IPS DF 4.7 (cell line): ENCODE data around the gene BICDL2.

Experiments
- DNase-seq: peaks from one replicate; pipeline ENCODE4 v3.0.0-alpha.2; 2013; ENCODE audit warnings: low spot score; ENCODE audit errors: extremely low read depth

Gene BICDL2

GRCh38 chr16:3049921-3050481 is 13.3 kb upstream of the BICDL2 start:
- DNase-seq = no peak

GRCh38 chr16:3047387-3047720 is 10.6 kb upstream of the BICDL2 start:
- no peak for DNase-seq

GRCh38 chr16:3046641-3047386 is 10.1 kb upstream of the BICDL2 start:
- DNase-seq = no peak

GRCh38 chr16:3045758-3046640 is 9.3 kb upstream of the BICDL2 start, which contains the start of gene MMP25:
TSS of gene MMP25 (plus strand) at chr16:3046561. CDS start at chr16:3046918, 357 bp downstream.
- no peak for DNase-seq

- DNase-seq = no peak
Observed at GRCh38 chr16:3044708-3045107, 8.0 kb upstream of the BICDL2 start.

- no peak for DNase-seq
Observed at GRCh38 chr16:3042376-3042775, 5.6 kb upstream of the BICDL2 start.

- no peak for DNase-seq
Observed at GRCh38 chr16:3038896-3039295, 2.2 kb upstream of the BICDL2 start.

- no peak for DNase-seq
Observed at GRCh38 chr16:3038256-3038655, 1.5 kb upstream of the BICDL2 start.

- no peak for DNase-seq
Observed at GRCh38 chr16:3035972-3036725, 595 bp downstream of the BICDL2 start.

GRCh38 chr16:3035289-3035971 is 1.3 kb downstream of the BICDL2 start:
- DNase-seq = no peak

GRCh38 chr16:3032624-3033023 is 4.1 kb downstream of the BICDL2 start:
- DNase-seq = no peak

- no peak for DNase-seq
Observed at GRCh38 chr16:3030222-3031212, 6.2 kb downstream of the BICDL2 start.

GRCh38 chr16:3029491-3030221 is 7.1 kb downstream of the BICDL2 start:
- no peak for DNase-seq

- DNase-seq = no peak
Observed at GRCh38 chr16:3028716-3029319, 7.9 kb downstream of the BICDL2 start.

- DNase-seq = no peak
Observed at GRCh38 chr16:3027983-3028715, 8.6 kb downstream of the BICDL2 start.

- no peak for DNase-seq
Observed at GRCh38 chr16:3027489-3027795, 9.3 kb downstream of the BICDL2 start.

- DNase-seq = no peak
Observed at GRCh38 chr16:3026609-3027488, 9.9 kb downstream of the BICDL2 start.
